ENCODE measurements around the gene GRP.

- TF ChIP-seq, protein P1, sequence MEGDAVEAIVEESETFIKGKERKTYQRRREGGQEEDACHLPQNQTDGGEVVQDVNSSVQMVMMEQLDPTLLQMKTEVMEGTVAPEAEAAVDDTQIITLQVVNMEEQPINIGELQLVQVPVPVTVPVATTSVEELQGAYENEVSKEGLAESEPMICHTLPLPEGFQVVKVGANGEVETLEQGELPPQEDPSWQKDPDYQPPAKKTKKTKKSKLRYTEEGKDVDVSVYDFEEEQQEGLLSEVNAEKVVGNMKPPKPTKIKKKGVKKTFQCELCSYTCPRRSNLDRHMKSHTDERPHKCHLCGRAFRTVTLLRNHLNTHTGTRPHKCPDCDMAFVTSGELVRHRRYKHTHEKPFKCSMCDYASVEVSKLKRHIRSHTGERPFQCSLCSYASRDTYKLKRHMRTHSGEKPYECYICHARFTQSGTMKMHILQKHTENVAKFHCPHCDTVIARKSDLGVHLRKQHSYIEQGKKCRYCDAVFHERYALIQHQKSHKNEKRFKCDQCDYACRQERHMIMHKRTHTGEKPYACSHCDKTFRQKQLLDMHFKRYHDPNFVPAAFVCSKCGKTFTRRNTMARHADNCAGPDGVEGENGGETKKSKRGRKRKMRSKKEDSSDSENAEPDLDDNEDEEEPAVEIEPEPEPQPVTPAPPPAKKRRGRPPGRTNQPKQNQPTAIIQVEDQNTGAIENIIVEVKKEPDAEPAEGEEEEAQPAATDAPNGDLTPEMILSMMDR (IDR thresholded peaks at IDR 0.05; ENCODE audit: insufficient read depth, low read depth, low read length), result no peak
- TF ChIP-seq EZH2 (IDR thresholded peaks at IDR 0.05; ENCODE audit: insufficient read depth, low read length), result no peak
These were observed 11.3 kb upstream of the GRP start for GRCh38 chr18:59208602-59209125.

Measured in astrocyte (in vitro differentiated cells and primary cell).